GM12865 (cell line): ENCODE measurements around the gene NAPA.

Experiments
- DNase-seq: peaks from one replicate; pipeline ENCODE4 v3.0.0; 2010; ENCODE audit warnings: low read depth
- H3K4me3 ChIP-seq: 2 replicates; pipeline ENCODE4 v1.5.1; 2011; ENCODE audit warnings: mild to moderate bottlenecking, low read depth, low read length, control low read depth
- CTCF ChIP-seq: IDR thresholded peaks from 2 replicates; pipeline ENCODE4 v1.5.1; 2011; ENCODE audit warnings: low read length, control low read depth, low read depth, inconsistent platforms; ENCODE audit not compliant: insufficient read depth; ENCODE audit errors: missing control alignments

NAPA gene

GRCh38 chr19:47446534-47447469 is 68.1 kb downstream of the NAPA start:
- no peak for TF ChIP-seq CTCF
- H3K4me3 ChIP-seq, result no peak overlapping the region
- DNase-seq, result no peak

DNA sequence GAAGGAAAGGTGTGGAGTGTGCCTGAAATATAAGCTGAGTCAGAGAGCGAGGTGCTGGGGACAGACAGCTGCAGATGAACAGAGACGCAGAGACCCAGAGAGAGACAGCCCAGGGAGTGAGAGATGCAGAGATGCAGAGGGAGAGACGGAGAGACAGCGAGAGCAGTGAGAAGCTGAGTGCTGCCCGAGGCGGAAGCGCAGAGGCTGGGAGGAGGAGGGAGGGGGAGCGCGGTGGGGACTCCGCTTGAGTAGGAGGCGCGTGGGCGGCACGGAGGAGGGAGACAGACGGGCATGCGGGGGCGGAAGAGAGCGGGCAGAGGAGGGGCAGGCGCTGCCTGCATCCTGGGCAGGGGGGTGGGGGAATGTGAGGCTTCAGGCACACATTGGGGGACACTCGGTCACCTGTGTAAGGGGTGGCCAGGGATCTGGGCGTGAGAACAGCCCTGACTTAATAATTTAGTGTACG is 68.9 kb downstream of the NAPA start:
- no peak for TF ChIP-seq CTCF
- no peak overlapping the region for H3K4me3 ChIP-seq
- peak; percentile 24 for DNase-seq

DNA sequence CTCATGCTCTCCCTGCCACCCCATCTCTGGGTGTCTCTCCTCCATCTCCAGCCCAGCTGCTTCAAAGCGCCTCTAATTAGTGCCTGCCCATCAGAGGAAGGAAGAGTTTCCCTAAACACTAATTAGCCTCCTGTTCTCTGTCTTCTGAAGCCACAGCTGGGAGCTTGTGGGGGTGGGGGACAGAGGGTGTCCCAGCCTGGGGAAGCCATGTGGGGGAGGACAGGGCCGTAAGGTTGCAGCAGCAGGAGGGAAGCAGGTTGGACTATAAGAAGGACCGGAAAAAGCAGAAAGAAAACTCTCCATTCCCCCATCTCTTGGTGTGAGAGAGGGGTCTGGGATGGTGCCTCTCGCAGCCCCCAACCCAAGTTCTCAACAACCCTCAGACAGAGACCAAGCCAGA is 69.3 kb downstream of the NAPA start:
- no peak for DNase-seq
- H3K4me3 ChIP-seq, result no peak overlapping the region
- TF ChIP-seq CTCF, result no peak

DNA sequence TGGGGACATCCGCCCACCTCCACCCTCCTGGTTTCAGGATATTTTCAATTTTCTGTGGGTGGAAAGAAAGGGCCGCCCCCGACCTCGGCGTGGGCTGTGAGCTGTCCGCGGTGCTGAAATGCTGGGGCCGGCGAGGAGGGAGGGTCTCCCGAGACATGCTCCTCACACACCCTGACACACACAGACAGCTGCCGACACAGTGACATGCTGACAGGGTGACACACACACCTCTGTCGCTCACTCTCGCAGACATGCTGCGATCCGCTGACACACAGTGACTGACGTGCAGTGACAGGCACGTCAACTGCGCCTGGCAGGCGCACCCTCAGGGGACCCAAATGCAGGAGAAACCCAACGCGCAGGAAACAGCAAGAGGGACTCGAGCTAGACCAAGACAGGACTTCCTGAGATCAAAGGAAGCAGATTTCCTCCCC is 70.5 kb downstream of the NAPA start:
- no peak for TF ChIP-seq CTCF
- no peak overlapping the region for H3K4me3 ChIP-seq
- no peak for DNase-seq

DNA sequence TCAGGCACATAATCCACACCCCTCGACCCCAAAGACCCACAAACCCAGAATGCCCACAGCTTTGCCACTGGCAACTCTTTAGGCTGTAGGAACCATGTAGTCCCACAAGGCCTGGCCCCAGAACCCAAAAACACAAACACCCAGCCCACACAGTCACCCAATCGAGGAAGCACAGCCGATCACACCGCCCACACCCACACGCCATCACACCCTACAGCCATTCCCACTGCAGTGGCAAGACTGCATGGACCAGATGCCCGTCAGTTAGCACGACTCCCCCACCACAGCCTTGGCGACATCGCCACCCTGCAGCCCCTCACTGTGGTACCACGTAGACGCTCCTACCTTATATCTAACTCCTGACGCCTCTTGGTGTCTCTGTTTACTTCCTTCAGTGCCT is 71.5 kb downstream of the NAPA start:
- TF ChIP-seq CTCF, result no peak
- no peak for DNase-seq
- no peak overlapping the region for H3K4me3 ChIP-seq

DNA sequence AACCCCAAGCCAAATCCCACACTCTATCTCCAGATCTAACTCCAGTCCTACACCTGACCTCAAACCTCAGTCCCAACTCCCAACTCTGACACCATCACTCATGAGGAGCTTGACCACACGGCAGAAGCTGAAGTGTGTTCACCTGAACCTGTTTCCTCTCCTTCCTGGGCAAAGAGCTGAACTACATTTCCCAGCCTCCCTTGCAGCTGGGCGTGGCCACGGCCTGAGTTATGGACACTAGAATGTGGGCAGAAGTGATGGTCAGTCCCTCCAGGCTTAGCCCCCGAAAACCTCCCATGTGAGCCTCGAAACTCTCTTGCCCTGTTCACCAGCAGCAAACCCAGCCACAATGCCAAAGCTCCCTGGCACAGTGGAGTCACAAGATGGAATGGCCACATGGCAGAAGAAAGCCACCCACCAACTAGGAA is 76.1 kb downstream of the NAPA start:
- DNase-seq, result no peak
- no peak overlapping the region for H3K4me3 ChIP-seq
- no peak for TF ChIP-seq CTCF
